IMR-90 (cell line): ENCODE measurements around the gene RDH13.

ENCODE experiments used
- CHD1 ChIP-seq: IDR thresholded peaks from 2 replicates; pipeline ENCODE4 v1.6.1; 2012; ENCODE audit warnings: low read depth, low read length, improper control_type of control experiment
- CTCF ChIP-seq: conservative IDR thresholded peaks from 2 replicates; pipeline ENCODE4 v1.5.1; 2012; ENCODE audit warnings: mild to moderate bottlenecking, low read depth, low read length, improper control_type of control experiment
- MAFK ChIP-seq: IDR thresholded peaks from 2 replicates; pipeline ENCODE4 v1.6.1; 2012; ENCODE audit warnings: low read depth, low read length, improper control_type of control experiment
- NFE2L2 ChIP-seq: fragments of 150-350 bp; IDR thresholded peaks from 2 replicates; pipeline ENCODE4 v1.6.1; 2016; ENCODE audit warnings: low read depth, mild to moderate bottlenecking, low read length
- POLR2A ChIP-seq: IDR thresholded peaks from 2 replicates; pipeline ENCODE4 v1.6.1; 2012; ENCODE audit warnings: mild to moderate bottlenecking, low read depth, low read length
- RCOR1 ChIP-seq: IDR thresholded peaks from 2 replicates; pipeline ENCODE4 v1.6.1; 2012; ENCODE audit warnings: mild to moderate bottlenecking, low read length, improper control_type of control experiment; ENCODE audit not compliant: insufficient replicate concordance

GRCh38 chr19:55015126-55015525 lies 47.8 kb downstream of the RDH13 start:
- TF ChIP-seq CTCF (no peak), NFE2L2 (no peak), MAFK (no peak), POLR2A (no peak), RCOR1 (no peak), CHD1 (no peak)
